IPS-18c (cell line): ENCODE measurements around the gene SNX33.
"Not testable (repeated sequence)": the region's sequence is repeated elsewhere in the genome, so short reads cannot be mapped to it uniquely, and the experiment has no call there.

ENCODE experiments used
- H3K4me3 ChIP-seq: 2 replicates; pipeline ENCODE4 v1.7.0; 2013; ENCODE audit warnings: low read depth, mild to moderate bottlenecking, low read length, moderate library complexity; ENCODE audit not compliant: insufficient read depth
- H3K9me3 ChIP-seq: one replicate; pipeline ENCODE4 v1.6.1; 2013; ENCODE audit warnings: mild to moderate bottlenecking, low read length, moderate library complexity; ENCODE audit not compliant: control insufficient read depth, insufficient read depth

SNX33 gene

DNA sequence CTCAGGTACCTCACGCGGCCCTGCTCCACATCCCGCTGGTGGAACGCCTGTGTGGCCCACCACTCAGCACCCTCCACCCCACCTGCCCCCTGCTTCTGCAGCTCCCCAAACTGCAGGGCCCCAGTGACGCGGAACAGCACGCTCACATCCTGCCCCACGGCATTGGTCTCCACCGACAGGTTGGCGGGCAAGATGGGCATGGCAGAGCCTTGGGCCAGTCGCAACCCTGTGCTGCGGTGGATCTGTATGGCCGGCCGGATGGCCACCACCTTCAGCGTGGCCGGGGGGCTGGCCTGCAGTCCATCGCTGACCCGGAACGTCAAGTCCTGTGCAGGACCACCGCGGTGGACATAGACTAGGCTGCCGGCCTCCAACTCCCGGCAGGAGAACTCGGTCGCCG is 41.1 kb downstream of the SNX33 start:
- H3K4me3 ChIP-seq, result no peak overlapping the region
- H3K9me3 ChIP-seq, result no peaks in the 10 kb centered on the region

DNA sequence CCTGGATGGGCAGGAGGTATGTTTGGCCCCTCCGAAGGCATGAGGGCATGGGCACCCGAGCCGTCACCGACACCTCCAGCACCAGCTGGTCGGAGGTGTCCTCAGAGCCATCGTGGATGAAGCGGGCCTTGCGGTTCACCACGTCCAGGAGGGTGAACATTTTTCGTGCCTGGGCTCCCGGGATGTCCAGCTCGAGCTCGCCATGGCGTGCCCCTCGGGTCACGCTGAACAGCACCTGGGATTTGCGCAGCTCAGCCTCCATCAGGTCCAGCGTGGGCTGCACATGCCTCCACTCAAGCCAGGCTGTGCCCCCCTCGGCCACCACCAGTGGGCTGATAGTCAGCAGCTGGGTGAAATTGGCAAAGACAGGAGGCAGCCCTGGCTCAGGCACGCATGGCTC is 41.7 kb downstream of the SNX33 start:
- not testable (repeated sequence) for H3K9me3 ChIP-seq, H3K4me3 ChIP-seq

DNA sequence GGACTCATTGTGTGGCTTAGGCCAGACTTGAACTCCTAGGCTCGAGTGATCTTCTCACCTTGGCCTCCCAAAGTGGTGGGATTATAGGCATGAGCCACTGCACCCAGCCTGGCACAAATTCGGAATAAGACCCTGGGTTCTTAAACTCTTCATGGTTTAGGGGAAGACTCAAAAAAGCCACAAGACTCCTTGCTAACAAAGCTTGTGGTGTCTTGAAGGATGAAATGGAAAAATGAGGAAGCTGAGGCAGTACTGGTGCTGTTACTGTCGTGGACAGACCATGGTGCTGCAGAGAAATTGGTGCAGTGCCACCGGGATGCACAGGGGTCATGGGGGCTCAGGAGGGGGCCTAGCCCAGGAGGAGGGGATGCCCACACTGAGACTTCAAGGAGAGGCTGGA is 44.6 kb downstream of the SNX33 start:
- not testable (repeated sequence) for H3K4me3 ChIP-seq, H3K9me3 ChIP-seq

DNA sequence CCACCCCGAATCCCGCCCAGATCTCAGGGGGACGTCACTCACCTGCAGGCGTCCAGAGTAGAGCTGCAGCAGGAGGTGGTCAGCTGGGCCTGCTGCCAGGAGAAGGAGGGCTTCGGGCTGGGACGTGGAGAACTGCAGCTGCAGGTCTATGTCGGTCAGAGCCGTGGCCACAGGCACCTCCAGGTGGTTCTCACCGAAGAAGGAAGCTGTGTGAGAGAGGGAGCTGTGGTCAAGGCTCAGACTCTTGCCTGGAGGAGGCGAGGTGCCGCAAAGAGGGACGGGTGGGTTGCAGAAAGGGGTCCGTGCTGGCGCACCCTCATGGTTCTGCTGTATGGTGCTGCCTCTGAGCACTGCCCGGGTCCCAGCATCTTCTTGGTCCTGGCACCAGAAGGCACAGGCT is 45.3 kb downstream of the SNX33 start:
- not testable (repeated sequence) for H3K4me3 ChIP-seq, H3K9me3 ChIP-seq

DNA sequence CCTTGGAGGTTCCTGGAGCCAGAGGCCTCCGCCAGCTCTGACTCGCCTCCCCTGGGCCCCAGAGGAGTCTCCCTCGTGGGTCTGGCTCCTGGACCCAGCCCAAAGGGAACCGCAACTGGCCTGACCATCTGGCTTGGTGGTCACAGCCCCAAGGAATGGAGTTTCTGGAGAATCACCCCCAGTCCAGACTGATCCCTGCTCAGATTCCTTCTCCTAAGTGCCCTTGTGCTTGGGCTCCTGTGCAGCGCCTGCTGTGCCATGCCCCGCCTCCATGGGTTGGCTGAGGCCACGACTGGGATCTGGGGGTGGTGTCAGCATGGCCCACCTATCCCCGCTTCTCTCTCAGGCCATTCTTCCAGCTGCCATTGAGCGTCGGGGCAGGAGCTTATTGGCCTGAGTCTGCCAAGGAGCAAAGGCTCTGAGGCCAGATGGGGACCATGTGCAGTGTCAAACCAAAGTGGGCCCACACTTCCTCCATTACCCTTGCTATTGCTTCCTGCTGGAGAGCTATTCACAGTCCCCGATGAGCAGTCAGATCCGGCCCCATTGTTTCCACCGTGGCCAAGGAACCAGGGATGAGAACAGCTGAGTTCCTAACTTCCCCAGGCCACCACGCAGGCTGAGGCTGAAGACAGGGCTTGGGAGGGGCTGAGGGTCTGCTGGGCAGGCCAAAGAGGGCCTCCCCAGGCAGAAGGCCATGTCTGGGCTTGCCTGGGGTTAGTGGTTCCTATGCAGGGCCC is 46.0 kb downstream of the SNX33 start:
- no peaks in the 10 kb centered on the region for H3K9me3 ChIP-seq
- H3K4me3 ChIP-seq, result no peak overlapping the region

DNA sequence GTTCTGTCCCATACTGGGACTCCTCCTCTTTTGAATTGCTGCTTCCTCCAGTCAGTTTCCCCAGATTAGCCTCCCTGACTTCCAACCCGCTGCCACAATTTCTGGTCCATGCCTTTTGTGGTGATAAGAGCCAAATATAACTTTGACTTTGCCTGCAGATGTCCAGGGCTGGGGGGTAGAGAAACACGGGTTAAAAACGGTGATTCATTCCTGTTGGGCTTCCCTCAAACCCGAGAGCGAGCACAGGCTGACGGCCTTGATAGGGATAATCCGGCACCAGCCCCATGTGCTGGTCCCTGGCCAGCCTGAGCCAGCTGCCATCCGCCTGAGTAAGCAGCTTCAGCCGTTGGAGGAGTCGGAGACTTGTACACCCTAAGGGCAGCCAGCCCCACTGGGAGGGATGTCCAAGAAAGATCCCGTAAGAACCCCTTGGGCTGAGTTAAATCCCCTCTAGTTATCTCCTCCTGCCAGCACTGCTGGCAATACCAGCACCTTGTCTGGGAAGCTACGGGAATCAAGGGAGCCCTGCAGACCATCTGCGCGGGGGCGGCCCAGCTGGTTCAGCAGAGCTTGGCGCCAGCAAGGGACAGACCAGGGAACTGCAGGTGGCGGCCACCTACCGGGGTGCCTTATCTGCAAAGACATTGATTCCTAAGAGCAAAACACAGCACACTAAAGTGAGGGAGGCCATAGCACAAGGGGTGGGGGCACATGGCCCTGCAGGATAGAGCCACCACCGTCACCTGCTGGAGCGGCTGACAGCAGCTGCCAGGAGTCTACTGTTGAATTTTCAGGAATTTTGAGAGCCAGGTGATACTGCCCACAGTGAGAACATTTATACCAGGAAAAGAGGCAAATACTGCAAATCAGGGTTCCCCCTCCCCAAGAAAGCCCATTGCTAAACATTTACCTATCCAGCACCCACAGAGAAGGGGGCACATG is 46.8 kb downstream of the SNX33 start:
- no peaks in the 10 kb centered on the region for H3K9me3 ChIP-seq
- H3K4me3 ChIP-seq, result no peak overlapping the region

DNA sequence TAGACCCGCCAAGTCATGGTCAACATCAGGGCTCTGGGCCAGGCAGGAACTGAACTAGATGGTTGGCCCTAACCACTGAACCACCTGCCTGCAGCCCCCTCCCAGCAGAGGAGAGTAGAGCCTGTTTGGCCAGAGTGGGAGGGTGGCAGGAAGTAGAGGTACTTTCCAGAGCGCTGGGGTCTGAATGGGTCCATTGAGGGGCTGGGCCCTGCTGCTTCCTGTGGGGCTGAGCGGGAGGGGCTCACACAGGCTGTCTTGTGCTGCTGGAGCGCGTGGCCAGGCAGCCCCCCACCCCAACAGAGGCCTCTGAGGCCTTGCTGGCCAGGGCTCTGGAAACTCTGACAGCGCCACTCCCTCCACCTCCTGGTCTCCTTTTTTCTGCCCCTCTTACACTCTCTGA is 47.5 kb downstream of the SNX33 start:
- Histone ChIP-seq H3K4me3 (no peak overlapping the region), H3K9me3 (no peaks in the 10 kb centered on the region)

DNA sequence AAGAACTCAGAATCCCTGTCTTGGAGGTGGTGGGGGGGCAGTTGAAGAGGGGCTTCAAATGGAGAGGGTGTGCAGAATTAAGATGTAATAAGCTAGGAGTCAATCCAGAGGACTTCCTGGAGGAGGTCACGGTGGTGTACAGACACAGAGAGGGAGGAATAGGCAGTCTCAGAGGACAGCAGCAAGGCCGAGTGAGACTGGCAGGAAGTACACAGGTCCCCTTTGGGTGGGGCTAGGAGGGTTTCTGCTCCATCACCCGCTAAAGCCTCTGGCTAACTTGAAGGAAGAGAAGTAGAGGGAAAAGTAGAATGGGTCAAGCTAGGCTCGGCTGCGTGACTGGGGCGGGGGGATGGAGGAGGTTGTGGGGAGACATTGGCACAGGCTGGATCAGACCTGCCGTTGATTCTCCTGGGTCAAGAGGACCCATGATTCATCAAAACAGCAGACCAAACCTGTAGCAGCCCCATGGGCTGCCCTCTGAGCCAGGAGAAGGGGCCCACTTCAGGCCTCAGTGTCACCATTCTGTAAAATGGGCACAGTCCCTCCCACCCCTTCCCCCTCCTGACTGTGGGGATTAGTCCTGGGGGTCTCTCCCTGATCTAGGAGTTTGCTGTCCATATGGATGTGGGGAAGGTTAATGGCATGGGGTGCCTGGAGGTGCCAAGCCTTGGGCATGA is 48.1 kb downstream of the SNX33 start:
- Histone ChIP-seq H3K4me3 (no peak overlapping the region), H3K9me3 (no peaks in the 10 kb centered on the region)

DNA sequence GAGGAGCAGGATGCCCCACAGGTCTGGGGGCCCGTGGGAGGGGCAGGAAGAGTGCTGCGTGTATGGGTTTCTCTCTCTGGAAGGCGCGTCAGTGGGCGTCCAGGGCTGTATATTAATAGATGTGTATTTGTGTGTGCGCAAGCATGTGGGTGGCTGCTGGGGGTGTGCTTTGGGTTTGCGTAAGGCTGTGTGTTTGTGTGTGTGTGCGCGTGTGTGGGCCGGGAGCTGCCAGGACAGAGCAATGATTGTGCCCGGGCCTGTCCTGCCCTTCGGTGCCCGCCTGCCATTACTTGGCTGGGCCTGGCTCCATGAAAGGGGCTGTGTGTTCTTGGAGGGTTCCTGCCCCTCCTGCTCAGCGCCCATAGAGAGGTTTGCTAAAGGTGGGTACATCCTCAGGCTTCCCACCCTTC is 48.6 kb downstream of the SNX33 start:
- no peaks in the 10 kb centered on the region for H3K9me3 ChIP-seq
- no peak overlapping the region for H3K4me3 ChIP-seq

DNA sequence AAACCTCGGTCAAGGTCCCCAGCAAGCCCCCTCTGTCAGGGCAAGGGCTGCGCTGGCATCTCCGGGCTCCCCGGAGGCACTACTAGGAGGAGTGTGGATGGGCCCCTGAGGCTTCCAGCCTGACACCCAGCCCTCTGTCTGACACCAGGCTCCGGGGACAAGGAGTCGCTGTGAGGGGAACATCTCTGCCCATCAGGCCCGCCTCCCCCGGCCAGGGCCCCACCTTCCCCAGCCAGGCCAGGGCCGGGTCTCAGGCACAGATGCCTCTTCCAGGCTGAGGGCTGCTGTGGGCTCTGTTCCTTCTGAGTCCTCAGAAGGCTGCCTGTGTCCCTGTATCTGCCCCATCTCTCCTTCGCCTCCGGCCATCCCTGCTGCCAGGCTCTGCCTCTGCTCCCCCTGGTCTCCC is 49.1 kb downstream of the SNX33 start:
- Histone ChIP-seq H3K9me3 (no peaks in the 10 kb centered on the region), H3K4me3 (no peak overlapping the region)

DNA sequence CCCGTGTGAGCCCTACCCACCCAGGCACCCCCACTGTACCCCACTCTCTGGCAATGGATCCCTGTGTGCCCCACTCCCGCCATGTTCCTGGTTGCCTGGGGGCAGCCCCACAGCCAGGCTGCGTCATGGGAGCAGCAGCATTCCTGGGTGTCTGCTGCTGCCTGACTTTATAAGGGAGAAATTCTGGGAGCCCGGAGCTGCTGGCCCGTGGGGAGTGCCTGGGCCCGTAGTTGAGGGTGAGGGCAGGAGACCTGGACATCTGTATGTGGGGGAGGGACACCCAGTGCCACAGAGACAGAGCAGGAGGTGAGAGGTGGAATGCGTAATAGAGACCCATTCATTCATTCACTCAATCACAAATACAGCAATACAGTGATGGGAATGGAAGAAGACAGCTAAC is 49.8 kb downstream of the SNX33 start:
- no peak overlapping the region for H3K4me3 ChIP-seq
- no peaks in the 10 kb centered on the region for H3K9me3 ChIP-seq

DNA sequence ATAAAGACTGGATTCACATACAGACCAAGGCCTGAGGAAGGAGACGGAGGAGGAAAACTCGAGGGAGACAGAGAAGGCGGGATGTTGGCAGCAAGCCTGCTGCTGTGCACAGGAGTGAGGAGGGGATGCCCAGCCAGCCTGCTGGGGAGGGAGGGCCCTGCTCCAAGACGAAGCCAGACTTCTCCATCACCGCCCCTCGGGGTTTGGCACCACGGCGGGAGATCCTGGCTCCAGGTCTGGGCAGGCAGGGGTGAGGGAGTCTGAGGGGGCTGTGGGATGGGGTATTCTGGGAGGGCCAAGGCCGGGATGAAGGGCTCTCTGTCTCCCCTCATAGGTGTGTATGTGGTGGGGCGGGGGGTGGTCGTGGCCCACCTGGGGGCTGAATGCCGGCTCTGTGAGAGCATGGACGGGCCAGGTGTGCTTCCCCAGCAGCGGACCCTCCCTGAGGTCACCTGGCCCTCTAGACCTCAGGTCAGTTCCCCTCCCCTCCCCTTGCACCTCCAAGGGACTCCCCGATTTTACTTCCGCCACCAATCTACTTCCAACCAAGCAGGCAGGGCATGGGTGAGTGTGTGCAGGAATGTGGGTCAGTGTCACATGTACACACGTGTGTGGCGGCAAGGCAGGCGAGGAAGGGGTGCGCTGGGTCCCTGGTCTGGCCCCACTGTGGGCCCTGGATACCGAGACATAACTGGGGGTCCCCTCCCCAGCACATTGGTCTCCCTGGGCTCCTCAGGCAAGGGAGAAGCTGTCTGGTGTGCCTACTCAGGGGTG is 50.4 kb downstream of the SNX33 start:
- H3K9me3 ChIP-seq, H3K4me3 ChIP-seq: not testable (repeated sequence)

DNA sequence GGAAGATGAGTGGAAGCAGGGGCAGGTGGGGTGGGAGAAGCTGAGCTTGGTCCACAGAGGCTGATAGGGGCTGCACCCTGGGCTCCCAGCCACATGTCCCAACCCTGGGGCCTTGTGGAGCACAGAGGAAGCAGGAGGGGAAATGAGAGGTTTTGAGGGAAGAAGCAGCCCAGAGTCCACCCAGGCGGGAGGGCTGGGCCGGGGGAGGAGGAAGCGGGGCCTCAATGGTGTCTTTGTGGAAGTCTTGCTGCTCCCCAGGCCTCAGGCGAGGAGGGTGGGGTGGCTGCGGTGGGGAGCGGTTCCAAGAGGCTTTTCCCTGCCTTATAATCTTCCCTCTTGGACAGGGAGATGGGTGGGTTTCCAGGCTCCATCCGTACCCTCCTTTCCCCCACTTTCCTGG is 51.8 kb downstream of the SNX33 start:
- H3K9me3 ChIP-seq, H3K4me3 ChIP-seq: not testable (repeated sequence)

DNA sequence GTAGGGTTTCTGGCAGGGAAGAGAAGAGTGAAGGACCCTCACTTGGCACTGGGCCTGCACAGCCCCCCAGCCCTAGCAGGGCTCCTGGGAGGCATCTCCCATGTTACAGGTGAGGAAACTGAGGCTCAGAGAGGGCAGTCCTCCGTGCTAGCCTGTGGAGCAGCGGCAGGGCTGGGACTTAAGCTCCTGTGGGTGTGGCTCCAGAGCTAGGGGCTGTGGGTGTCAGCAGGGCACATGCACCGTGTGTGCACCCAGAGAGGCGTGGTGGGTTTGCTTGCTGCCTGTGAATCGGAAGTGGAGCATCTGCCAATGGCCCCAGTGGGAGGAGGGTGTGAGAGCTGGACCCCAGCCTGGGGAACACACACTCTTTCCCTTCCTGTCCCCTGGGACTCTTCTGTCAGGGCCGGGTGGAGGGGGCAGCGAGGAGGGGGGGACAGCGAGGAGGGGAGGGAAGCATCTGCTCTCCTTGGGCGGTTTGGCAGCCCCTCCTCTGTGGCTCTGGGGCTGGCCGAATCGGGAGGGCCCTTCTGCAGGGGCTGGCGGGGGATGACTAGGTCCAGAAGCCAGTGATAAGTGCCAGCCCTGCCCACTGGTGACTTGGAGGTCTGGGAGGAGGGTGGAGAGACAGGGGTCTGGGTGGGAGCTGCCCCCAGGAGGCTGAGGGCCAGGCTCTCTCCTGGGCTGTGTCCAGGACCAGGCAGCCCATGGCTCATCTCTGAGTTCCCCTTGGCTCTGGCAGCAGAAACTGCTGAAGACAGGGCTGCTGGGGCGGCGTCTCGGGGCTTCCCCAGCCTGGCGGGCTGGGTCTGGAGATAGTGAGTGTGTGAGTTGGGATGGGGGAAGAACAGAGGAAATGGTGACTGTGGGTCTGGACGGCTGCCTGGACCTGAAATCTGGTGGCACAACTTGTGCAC is 52.5 kb downstream of the SNX33 start:
- H3K9me3 ChIP-seq, H3K4me3 ChIP-seq: not testable (repeated sequence)

DNA sequence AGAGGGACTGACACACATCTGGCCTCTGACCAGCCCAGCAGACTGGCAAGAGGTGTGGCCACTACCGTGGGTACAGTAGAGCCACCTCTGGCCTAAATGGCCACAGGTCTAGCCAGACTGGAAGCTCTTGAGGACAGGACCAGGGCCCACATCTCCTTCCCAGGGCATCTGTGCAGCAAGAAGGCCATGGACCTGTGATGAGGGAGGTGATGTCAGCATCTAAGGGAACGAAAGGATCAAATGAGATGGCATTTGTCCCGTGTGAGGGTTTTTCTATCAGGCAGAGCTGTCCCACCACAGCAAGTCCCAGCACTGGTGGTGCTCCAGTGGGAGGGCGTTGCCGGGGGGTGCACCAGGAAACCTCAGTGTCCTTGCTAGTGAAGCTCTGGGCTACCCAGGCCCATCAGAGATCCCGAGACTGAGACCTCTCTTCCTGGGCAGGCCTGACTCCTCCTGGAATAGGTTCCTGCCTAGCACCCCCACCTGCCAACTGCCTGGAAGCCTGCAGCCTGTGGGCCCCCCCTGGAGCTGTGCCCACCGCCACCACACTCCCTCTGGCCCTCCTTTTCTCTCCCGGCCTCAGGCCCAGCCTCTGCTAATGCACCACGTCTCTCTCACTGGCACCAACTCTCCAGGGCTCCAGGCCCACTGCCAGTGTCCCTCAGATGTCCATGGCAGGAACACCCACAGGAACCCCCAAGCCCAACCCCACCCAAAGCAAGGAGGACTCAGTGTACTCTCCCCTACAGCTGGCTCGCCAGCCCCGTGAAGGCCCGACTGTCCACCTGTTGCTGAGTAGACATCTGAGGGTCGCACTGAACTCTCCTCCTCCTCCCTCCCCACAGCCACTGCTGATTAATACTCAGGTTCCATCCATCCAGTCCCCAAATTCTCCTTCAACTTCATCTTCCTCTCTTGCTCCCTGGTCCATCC is 53.6 kb downstream of the SNX33 start:
- H3K4me3 ChIP-seq, H3K9me3 ChIP-seq: not testable (repeated sequence)
